ENCODE measurements around the gene BHLHE40.
A peak's percentile ranks its signal among the peaks of the same experiment; 100 is the strongest.

BHLHE40 gene

DNA sequence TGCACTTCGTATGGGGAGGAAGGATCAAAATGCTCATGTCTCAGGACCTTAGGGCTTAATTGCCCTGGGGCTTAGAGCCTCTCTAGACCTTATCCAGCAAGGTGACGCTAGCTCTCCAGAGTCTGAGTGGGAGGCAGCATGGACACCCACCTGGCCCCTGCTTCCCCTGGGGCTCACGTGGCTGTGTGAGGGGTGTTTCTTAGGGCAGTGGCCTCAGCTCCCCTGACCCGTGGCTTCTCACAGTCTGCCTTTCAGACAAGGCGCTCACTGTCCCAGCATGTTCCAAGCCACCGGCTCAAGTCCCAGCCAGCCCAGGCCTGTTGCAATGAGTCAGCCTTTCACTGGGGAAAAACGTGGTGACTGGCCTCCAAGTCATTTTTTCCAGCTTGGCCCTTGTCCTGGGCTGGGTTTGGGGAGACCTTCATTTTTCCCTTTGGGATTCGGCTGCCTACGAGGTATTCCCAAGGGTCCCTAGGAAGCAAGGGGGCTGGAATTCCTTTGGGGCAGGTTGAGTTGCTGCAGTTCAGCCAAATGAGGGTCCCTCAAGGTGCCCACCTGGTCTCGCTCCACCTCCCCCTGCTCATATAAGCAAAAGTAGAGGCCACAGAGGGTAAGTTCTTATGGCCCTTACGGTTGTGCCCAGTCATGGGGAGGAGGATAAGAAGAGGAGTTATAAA is 15.7 kb downstream of the BHLHE40 start:
- H3K36me3 Mint-ChIP-seq: no peaks in the 10 kb centered on the region
- no peak overlapping the region for H3K4me3 Mint-ChIP-seq
- no peak for ATAC-seq (ENCODE audit: low read depth)
- no peak overlapping the region for H3K27ac Mint-ChIP-seq
- no peaks in the 10 kb centered on the region for H3K9me3 Mint-ChIP-seq
- peaks cover 14% of the 10 kb centered on the region for H3K4me1 Mint-ChIP-seq
- DNase-seq (ENCODE audit: low spot score in 2 of 2): no peak
- H3K27me3 Mint-ChIP-seq: no peaks in the 10 kb centered on the region

DNA sequence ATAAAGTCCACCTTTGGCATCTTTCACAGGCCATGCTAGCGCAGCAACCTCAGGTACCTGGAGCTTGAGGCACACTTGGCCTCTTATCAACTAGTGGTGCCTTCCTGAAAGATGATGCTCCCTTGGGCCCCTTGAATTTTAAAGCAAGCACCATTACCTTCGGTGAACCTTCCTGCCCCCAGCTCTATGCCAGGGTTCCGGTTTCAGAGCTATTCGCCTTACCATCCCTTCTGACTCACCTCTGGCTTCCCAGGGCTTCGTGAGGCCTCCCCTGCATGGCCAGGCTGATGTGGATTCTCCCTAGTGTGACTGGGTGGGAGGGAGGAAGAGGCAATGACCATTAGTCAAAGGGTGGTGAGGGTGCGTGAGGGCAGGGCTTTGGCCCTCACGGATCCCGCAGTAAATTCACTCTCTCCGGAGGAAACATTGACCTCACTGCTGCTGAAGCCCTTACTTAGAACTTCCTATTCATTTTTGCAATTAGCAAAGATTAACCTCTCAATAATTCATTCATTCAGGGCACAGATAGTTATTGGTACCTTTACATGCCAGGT is 16.3 kb downstream of the BHLHE40 start:
- Mint-ChIP-seq H3K27me3 (no peaks in the 10 kb centered on the region), H3K4me3 (no peak overlapping the region), H3K4me1 (peaks cover 11% of the 10 kb centered on the region), H3K27ac (no peak overlapping the region), H3K9me3 (no peaks in the 10 kb centered on the region), H3K36me3 (no peaks in the 10 kb centered on the region)
- DNase-seq (ENCODE audit: low spot score in 2 of 2) (no peak), ATAC-seq (ENCODE audit: low read depth) (no peak)

DNA sequence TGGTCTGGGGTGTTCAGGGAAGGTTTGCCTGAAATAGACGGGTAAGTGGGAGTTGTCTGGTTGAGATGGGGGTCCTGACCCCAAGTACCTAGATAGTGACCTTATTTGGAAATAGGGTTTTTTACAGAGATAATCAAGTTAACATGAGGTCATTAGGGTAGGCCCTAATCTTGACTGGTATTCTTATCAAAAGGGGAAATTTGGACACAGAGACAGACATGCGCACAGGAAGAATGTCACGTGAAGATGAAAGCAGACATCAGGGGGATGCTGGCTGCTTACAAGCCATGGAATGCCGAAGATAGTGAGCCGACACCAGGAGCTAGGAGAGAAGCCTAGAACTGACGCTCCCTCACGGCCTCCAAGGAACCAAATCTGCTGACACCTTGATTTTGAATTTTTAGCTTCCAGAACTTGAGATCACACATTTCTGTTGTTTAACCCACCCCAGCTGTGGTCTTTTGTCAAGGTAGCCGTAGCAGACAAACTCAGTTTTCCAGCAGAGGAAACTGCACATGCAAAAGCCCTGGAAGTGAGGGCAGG is 17.1 kb downstream of the BHLHE40 start:
- Mint-ChIP-seq H3K36me3 (no peaks in the 10 kb centered on the region), H3K9me3 (no peaks in the 10 kb centered on the region), H3K27ac (no peak overlapping the region), H3K4me1 (peaks cover 14% of the 10 kb centered on the region), H3K27me3 (no peaks in the 10 kb centered on the region), H3K4me3 (no peak overlapping the region)
- ATAC-seq (ENCODE audit: low read depth) (no peak), DNase-seq (ENCODE audit: low spot score in 2 of 2) (no peak)

DNA sequence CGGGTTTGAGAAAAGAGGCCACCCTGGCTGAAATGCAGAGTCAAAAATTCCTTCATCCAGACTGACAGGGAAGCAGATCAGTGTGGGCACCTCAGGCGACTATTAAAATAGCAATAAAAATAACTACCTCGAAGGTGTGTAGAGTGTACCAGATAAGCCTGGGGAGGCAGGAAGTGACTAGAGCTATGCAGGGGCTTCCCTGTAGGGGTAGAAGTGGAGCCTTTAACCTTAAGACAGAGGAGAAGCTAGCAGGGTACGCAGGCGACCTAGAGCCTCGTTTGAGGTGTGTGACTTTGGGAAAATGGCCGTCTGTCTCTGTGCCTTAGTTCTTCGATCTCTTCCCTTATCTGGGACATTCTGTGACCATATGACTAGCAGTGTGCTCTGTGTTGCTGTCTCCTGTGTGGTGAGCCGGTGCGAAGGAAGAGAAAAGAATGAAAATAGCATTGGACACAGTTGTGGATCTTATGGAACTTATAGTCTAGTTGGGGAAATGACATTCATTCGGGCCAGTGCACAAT is 17.6 kb downstream of the BHLHE40 start:
- H3K36me3 Mint-ChIP-seq: no peaks in the 10 kb centered on the region
- no peaks in the 10 kb centered on the region for H3K27me3 Mint-ChIP-seq
- no peak overlapping the region for H3K4me3 Mint-ChIP-seq
- ATAC-seq (ENCODE audit: low read depth) (no peak), DNase-seq (ENCODE audit: low spot score in 2 of 2) (no peak)
- peaks cover 14% of the 10 kb centered on the region for H3K4me1 Mint-ChIP-seq
- no peaks in the 10 kb centered on the region for H3K9me3 Mint-ChIP-seq
- no peak overlapping the region for H3K27ac Mint-ChIP-seq

DNA sequence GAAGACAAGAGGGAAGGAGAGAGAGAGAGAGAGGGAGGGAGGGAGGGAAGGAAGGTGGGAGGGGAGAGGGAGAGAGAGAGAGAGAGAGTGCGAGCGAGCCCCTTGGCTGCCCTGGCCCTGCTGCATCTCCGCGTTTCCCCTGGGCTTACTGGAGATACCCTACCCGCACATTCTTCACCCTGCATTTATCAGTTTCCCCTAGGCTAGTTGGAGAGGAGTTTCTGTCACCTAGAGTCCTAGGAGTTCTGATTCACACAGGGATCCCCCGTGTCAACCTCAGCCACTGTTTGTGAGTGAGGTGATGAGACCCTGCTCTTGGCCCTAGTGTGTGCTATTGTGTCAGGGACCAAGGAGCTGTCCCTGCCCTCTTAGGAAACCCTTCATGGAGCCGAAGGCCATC is 18.7 kb downstream of the BHLHE40 start:
- Mint-ChIP-seq H3K27ac (no peak overlapping the region), H3K36me3 (no peaks in the 10 kb centered on the region), H3K9me3 (no peaks in the 10 kb centered on the region), H3K4me3 (no peak overlapping the region), H3K27me3 (no peaks in the 10 kb centered on the region), H3K4me1 (peaks cover 12% of the 10 kb centered on the region)
- ATAC-seq (ENCODE audit: low read depth) (no peak), DNase-seq (ENCODE audit: low spot score in 2 of 2) (no peak)

DNA sequence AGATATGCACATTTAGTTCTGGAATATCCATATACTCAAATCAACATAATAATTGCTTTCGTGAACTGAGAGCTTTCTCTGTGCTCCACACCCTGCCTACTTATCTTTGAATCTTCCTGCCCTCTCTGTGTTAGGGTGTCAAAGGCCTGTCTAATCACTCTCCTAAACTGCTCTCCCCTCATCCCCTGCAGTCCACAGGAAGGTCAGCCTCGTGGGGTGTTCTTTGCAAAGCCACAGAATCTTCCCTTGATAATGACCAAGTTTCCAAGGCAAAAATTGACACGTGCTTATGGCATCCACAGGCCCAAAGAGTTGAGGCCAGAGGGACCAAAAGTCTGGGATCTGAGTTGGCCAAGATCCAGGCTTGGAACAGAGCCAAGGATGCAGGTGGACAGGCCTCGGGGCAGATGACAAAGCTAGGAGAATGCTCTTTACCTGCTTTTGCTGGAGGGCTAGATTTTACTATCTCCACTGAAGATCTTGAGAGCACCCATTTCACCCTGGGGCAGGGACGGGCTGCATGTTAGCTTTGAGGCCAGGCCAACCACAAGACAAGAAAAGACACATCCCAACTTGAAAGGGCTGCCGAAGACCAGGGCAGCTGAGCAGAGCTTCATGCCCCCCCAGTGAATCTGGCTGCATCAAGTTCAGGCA is 20.4 kb downstream of the BHLHE40 start:
- H3K9me3 Mint-ChIP-seq: no peaks in the 10 kb centered on the region
- DNase-seq (ENCODE audit: low spot score in 2 of 2): no peak
- H3K27me3 Mint-ChIP-seq: no peaks in the 10 kb centered on the region
- no peak overlapping the region for H3K4me3 Mint-ChIP-seq
- H3K4me1 Mint-ChIP-seq: peaks cover 12% of the 10 kb centered on the region
- ATAC-seq (ENCODE audit: low read depth): no peak
- no peaks in the 10 kb centered on the region for H3K36me3 Mint-ChIP-seq
- no peak overlapping the region for H3K27ac Mint-ChIP-seq

DNA sequence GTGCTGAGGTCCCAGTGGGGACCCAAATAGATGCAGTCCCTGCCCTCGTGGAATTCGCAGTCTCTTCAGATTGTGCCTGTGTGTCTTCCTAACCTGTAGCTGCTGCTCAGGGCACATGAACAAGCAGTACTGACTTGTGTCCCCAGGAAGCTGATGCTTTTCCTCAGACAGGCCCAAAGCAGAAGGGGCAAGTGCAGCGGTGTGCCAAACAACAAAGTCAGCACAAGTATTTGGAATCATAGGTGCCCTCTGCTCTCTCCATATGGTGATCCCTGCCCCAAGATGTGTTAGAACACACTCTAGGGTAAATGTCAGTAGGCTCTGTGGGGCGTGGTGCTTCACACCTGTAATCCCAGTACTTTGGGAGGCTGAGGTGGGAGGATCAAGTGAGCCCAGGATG is 21.9 kb downstream of the BHLHE40 start:
- Mint-ChIP-seq H3K9me3 (no peaks in the 10 kb centered on the region), H3K36me3 (no peaks in the 10 kb centered on the region), H3K27ac (peak overlapping the region; percentile 62), H3K4me3 (no peak overlapping the region), H3K4me1 (peaks cover 10% of the 10 kb centered on the region), H3K27me3 (no peaks in the 10 kb centered on the region)
- no peak for DNase-seq (ENCODE audit: low spot score in 2 of 2)
- no peak for ATAC-seq (ENCODE audit: low read depth)

DNA sequence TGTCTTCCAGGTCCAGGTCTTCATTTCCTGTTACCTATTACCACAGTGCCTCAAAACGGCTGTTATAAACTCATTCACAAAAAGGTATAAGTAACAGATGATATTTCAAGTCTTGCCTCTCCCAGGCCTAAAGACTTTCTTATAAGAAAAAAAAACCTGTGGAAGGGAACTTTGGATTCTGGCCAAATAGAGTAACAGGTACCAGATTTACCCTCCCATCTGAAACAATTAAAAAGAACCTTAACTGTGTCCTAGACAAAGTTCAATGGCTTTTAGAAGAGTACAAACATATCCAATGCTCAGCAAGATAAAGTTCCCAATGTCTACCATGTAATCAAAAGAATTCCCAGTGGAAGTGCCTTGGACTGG is 22.6 kb downstream of the BHLHE40 start:
- H3K4me1 Mint-ChIP-seq: peaks cover 11% of the 10 kb centered on the region
- peak overlapping the region; percentile 62 for H3K27ac Mint-ChIP-seq

DNA sequence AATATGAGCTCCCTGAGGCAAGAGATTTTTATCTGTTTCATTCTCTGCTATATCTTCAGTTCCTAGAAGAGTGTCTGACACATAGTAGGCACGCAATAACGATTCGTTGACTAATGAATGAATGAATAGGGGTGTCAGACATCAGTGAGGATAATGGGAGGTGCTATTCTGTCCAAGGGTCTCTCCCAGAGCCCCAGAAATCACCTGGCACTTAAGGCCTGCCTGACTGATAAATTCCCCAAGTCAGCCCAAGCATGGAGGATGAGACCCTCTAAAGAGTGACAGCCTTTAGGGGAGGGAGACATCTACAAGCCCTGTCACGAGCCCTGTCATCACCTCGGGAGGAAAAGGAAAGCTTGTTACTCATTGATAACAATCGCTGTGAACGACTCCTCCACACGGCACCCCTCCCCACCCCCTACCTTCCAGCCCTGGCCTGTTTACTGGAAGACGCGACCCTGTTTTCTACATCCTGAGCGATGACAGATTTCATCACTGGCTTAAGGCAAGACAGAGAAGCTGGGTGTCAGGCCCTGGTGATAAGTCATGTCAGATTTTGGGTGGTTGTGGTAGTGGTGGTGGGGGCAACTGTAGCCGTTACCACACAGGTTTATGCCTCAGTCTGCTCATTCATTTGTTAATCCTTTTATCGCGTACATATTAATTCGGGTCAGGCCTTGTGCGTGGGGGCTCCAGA is 23.1 kb downstream of the BHLHE40 start:
- Mint-ChIP-seq H3K4me3 (no peak overlapping the region), H3K27me3 (no peaks in the 10 kb centered on the region), H3K27ac (peak overlapping the region; percentile 62), H3K4me1 (peaks cover 14% of the 10 kb centered on the region), H3K9me3 (no peaks in the 10 kb centered on the region), H3K36me3 (no peaks in the 10 kb centered on the region)
- no peak for DNase-seq (ENCODE audit: low spot score in 2 of 2)
- no peak for ATAC-seq (ENCODE audit: low read depth)

More for the DNA sequence above, 22.6 kb downstream of the BHLHE40 start:
- Mint-ChIP-seq H3K27me3 (no peaks in the 10 kb centered on the region), H3K9me3 (no peaks in the 10 kb centered on the region), H3K4me3 (no peak overlapping the region), H3K36me3 (no peaks in the 10 kb centered on the region)
- ATAC-seq (ENCODE audit: low read depth): no peak
- DNase-seq (ENCODE audit: low spot score in 2 of 2): no peak

DNA sequence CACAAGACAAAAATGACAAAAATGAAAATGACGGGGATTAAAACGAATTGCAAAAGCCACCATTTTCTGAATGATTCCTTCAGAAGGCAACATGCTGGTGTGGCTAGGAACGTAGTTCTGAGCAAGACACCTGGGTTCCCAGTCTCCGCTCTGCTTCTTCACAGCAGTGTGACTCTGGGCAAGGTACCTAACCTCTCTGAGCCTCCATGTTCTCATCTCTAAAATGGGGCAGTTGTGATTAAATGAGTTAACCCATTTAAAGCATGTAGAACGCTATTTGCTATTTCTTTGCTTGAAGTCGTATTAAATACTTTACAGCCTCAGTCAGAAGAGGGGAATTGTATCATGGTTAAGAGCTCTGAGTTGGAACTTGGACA is 23.6 kb downstream of the BHLHE40 start:
- H3K4me3 Mint-ChIP-seq: no peak overlapping the region

DNA sequence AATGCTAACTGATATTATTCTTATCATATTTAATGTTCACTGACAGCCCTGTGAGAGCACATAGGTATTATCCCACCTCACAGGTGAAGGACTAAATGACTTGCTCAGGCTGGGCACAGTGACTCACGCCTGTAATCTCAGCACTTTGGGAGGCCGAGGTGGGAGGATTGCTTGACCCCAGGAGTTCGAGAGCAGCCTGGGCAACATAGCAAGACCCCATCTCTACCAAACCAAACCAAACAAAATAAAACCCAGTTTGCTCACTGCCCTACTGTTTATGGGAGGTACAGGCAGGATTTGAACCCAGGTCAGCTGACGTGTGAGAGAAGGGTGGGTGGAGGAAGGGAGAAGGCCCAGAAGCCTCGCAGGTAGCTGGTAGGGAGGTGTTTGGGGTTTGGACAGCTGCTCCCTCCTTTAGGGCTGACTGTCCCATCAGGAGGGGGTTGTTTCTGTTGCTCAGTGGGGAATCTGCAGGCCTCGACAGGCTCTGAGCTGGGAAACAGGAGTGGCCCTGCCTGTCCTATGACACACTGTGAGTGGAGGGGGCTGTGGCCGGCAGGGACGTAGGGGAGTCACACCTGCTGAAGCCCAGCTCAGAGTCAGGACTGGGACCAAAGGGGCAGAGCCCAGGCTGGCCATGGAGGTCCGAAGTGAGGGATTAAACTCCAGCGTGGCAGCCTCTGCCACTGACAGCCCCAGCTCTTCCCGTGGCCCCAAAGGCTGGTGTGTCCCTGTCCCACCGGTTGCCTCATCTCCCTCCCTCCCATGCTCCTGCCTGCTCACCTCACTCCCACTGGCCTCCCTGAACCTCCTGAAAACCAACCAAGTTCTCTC is 25.3 kb downstream of the BHLHE40 start:
- H3K4me3 Mint-ChIP-seq: no peak overlapping the region
- ATAC-seq (ENCODE audit: low read depth) (no peak), DNase-seq (ENCODE audit: low spot score in 2 of 2) (no peak)
- peaks cover 24% of the 10 kb centered on the region for H3K4me1 Mint-ChIP-seq
- H3K27me3 Mint-ChIP-seq: no peaks in the 10 kb centered on the region
- H3K36me3 Mint-ChIP-seq: no peaks in the 10 kb centered on the region
- no peaks in the 10 kb centered on the region for H3K9me3 Mint-ChIP-seq
- peak overlapping the region; percentile 98 for H3K27ac Mint-ChIP-seq

More for the DNA sequence above, 23.6 kb downstream of the BHLHE40 start:
- ATAC-seq (ENCODE audit: low read depth): no peak
- Mint-ChIP-seq H3K4me1 (peaks cover 15% of the 10 kb centered on the region), H3K27me3 (no peaks in the 10 kb centered on the region), H3K27ac (no peak overlapping the region), H3K9me3 (no peaks in the 10 kb centered on the region), H3K36me3 (no peaks in the 10 kb centered on the region)
- no peak for DNase-seq (ENCODE audit: low spot score in 2 of 2)

DNA sequence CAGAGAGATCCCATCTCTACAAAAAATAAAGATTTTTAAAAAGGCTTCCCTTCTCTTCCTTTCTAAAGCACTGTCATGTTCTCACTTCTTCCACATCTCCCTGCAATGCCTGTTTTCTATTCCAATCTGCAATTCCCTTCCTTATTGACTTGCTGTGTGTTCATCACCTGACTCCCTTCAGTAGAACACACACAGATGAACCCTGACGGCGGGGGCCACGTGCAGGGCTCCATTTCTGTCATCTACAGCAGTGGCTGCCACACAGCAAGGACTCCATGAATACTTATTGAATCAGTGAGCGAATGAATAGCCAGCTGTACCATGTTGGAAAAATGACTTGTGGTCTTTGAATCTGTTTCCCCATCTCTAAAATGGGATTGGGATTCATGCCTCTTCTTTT is 26.1 kb downstream of the BHLHE40 start:
- ATAC-seq (ENCODE audit: low read depth) (no peak), DNase-seq (ENCODE audit: low spot score in 2 of 2) (no peak)
- Mint-ChIP-seq H3K27ac (peak overlapping the region; percentile 98), H3K4me1 (peaks cover 24% of the 10 kb centered on the region), H3K36me3 (no peaks in the 10 kb centered on the region), H3K27me3 (no peaks in the 10 kb centered on the region), H3K9me3 (no peaks in the 10 kb centered on the region), H3K4me3 (no peak overlapping the region)

DNA sequence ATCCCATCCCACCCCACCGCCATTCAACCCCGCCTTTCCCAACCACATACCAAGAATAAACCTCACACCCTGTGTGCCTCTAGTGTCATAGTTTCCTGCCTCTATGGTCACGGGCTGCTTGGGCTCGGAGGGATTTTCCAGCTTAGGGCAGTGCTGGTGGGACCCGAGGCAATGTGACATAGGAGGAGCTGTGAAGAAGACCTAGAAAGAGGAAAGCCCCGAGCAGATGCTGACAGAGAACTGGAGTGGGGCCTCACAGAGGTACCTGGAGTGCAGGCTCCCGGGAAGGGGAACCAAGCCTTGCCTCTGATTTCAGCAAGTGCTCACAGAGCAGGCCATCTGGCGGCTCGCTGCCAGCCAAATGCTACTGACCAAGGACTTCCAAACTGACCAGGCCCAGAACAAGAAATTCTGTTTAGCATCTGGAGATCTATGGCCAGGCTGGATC is 27.5 kb downstream of the BHLHE40 start:
- H3K4me3 Mint-ChIP-seq: peak overlapping the region; percentile 31
- ATAC-seq (ENCODE audit: low read depth) (peak; percentile 72), DNase-seq (ENCODE audit: low spot score in 2 of 2) (peak; percentile 63 to 84)
- H3K27me3 Mint-ChIP-seq: no peaks in the 10 kb centered on the region
- H3K9me3 Mint-ChIP-seq: no peaks in the 10 kb centered on the region
- H3K36me3 Mint-ChIP-seq: no peaks in the 10 kb centered on the region
- peak overlapping the region; percentile 98 for H3K27ac Mint-ChIP-seq
- peaks cover 30% of the 10 kb centered on the region for H3K4me1 Mint-ChIP-seq

Measured in memory B cell (primary cell).